Left ventricle myocardium inferior (tissue), 1 donor: ENCODE results near the gene CHIT1. TPM values are rescaled to one million over a fixed set of nuclear protein-coding genes. Genes with fewer than 3 reads are reported as not detected.
A peak's percentile ranks its signal among the peaks of the same experiment; 100 is the strongest.

Source experiments
- DNase-seq: peaks from one replicate; pipeline ENCODE4 v3.0.0-alpha.2; 2020
- H3K27ac ChIP-seq: fragments of 200-600 bp; replicated peaks from 2 replicates; pipeline ENCODE4 v1.8.0; 2021
- H3K27me3 ChIP-seq: fragments of 200-600 bp; 2 replicates; pipeline ENCODE4 v1.8.0; 2021; ENCODE audit warnings: low read depth
- H3K36me3 ChIP-seq: fragments of 200-600 bp; 2 replicates; pipeline ENCODE4 v1.8.0; 2021
- H3K4me1 ChIP-seq: fragments of 200-600 bp; 2 replicates; pipeline ENCODE4 v1.8.0; 2021
- H3K4me3 ChIP-seq: fragments of 200-600 bp; 2 replicates; pipeline ENCODE4 v1.8.0; 2021; ENCODE audit warnings: mild to moderate bottlenecking, moderate library complexity
- H3K9me3 ChIP-seq: fragments of 200-600 bp; replicated peaks from 2 replicates; pipeline ENCODE4 v1.8.0; 2021
- intact Hi-C: fragments of 100-400 bp; cut with micrococcal nuclease; formaldehyde crosslinking; loops from one replicate; pipeline ENCODE4 v1.11.0; 2022
- total RNA-seq: library from RNA; stranded (reverse); fragmentation: NEBNext Ultra II Directional; extraction: Animal tissue kit (Norgen Biotek cat#: 25700); gene quantifications from one replicate; pipeline ENCODE4 v1.2.1, GENCODE V29; 2021
- TF ChIP-seq, protein P1 (sequence below): fragments of 200-600 bp; IDR thresholded peaks from 2 replicates; pipeline ENCODE4 v1.8.0; 2021; ENCODE audit warnings: antibody characterized with exemption, mild to moderate bottlenecking, borderline replicate concordance
- donor health status: DM: no; HTN: yes; CAD: no; lungs with severe emphysema.

CHIT1 gene
- total RNA-seq, 1 donor from 2014 or later = not detected

DNA sequence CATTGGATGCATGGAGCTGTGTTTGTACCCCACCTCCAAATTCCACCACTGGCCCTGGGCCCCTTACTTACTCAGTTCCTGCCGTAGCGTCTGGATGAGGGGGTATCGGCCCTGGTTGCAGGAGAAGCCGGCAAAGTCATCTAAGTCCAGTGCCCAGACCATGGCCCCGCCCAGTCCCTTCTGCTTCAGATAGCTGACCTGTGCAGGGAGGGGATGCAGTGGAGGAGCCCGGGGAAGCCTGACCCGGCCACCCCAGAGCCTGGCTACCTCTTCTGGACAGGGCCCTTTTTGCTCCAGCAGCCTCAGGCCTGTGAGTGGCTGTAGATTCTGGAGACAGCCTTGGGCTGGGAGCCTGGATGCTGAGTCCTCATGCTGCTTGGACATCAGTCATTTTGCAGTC, 11.8 kb downstream of the CHIT1 start:
- DNase-seq = no peak
- intact Hi-C loops = loop anchor here (2.0 kb wide), 1 partner anchor 179 kb away; no protein-coding TSS in a partner anchor
- peaks cover 5% of the 10 kb centered on the region for H3K4me1 ChIP-seq
- H3K9me3 ChIP-seq = no peaks in the 10 kb centered on the region
- H3K4me3 ChIP-seq = no peak overlapping the region
- H3K27ac ChIP-seq = no peak overlapping the region
- TF ChIP-seq, protein P1, sequence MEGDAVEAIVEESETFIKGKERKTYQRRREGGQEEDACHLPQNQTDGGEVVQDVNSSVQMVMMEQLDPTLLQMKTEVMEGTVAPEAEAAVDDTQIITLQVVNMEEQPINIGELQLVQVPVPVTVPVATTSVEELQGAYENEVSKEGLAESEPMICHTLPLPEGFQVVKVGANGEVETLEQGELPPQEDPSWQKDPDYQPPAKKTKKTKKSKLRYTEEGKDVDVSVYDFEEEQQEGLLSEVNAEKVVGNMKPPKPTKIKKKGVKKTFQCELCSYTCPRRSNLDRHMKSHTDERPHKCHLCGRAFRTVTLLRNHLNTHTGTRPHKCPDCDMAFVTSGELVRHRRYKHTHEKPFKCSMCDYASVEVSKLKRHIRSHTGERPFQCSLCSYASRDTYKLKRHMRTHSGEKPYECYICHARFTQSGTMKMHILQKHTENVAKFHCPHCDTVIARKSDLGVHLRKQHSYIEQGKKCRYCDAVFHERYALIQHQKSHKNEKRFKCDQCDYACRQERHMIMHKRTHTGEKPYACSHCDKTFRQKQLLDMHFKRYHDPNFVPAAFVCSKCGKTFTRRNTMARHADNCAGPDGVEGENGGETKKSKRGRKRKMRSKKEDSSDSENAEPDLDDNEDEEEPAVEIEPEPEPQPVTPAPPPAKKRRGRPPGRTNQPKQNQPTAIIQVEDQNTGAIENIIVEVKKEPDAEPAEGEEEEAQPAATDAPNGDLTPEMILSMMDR = no peak
- peaks cover 39% of the 10 kb centered on the region for H3K27me3 ChIP-seq
- H3K36me3 ChIP-seq = no peaks in the 10 kb centered on the region

DNA sequence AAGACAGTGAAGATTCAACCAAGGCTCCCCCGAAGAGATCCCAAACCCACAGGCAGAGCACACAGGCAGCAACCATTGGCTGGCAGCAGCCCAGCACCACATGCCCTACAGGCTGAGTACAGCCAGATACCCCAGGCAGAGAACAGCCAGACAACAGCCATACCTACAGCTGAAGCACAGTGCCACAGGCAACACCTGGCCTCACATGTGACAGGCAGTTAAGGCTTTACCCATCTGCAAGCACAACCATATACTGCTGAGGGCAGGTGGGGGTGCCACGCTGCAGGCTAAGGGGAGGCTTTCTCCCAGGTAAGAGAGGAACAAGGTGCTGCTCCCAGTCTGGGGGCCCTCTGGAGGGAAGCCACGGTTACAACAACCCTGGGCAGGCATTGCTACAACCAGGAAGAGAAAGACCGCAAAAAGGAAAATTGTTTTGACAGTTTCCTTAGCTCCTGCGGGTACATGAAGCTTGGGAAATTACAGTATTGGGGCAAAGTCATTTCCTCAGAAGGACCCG, 12.3 kb downstream of the CHIT1 start:
- TF ChIP-seq, protein P1 = no peak
- peaks cover 37% of the 10 kb centered on the region for H3K27me3 ChIP-seq

DNA sequence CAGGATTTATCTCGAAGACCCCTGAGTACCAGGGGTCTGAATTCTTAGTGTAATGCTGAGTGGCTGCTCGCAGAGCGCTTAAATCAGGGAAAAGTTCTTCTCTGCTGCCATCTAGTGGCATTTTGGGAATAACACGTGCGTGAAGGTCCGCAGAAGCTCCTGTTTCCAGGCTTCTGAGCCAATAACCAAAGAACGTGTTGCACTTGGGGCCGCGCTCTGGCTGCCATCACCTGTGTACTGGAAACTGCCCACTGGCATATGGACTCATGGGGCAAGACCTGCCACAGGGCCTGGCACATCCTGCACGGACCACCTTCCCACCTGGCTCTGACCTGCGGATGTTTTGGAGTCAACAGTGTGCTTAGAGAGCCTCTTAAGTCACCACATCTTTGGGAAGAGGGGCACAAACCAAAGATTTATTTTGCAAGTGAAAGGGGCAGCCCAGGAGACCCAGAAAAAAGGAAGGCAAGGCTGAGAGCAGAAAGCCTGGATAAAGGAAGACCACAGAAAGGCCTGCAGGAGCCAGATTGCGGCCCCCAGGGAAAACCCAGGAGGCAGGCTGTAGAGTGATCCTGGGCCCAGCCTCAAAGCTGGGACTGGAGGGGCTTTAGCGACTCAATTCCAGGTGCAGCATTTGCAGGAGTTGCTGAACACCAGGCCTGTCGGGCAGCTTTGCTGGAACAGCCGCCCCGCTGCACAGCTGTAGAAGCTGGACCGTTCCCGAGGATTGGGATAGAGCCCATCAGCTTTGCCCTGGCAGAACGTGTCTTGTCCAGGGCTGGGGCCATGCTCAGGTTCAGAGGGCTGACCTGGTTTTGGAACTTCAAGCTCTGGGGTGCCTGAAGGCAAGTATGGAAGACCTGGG, 13.0 kb downstream of the CHIT1 start:
- TF ChIP-seq, protein P1 = peak; percentile 87
- Histone ChIP-seq H3K9me3 (no peaks in the 10 kb centered on the region), H3K27ac (no peak overlapping the region), H3K27me3 (peaks cover 36% of the 10 kb centered on the region), H3K36me3 (no peaks in the 10 kb centered on the region), H3K4me3 (no peak overlapping the region), H3K4me1 (peaks cover 5% of the 10 kb centered on the region)
- intact Hi-C loops = loop anchor here (2.0 kb wide), 1 partner anchor 178 kb away; no protein-coding TSS in a partner anchor
- DNase-seq = no peak

More for the DNA sequence above, 12.3 kb downstream of the CHIT1 start:
- no peak overlapping the region for H3K4me3 ChIP-seq
- H3K27ac ChIP-seq = no peak overlapping the region
- intact Hi-C loops = loop anchor here (2.0 kb wide), 1 partner anchor 178 kb away; no protein-coding TSS in a partner anchor
- H3K36me3 ChIP-seq = no peaks in the 10 kb centered on the region
- no peak for DNase-seq
- peaks cover 5% of the 10 kb centered on the region for H3K4me1 ChIP-seq
- no peaks in the 10 kb centered on the region for H3K9me3 ChIP-seq

DNA sequence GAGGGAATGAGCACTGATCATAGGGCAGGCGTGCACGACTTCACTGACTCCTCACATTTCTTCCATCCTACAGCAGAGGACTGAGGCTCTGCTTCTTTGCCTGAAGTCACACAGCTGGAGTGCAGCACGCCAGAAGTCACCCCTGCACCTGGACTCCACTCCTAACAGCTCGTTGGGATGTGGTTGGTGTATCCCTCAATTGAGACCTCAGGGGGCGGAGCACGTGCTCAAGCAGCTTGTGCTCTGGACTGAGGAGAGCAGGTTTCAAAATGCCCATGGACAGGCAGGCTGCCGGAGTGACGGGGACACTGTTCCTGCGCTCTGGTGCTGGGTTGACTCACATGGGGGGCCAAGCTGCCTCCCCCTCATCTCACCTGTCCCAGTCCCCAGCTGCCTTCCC, 13.9 kb downstream of the CHIT1 start:
- no peak overlapping the region for H3K27ac ChIP-seq
- no peaks in the 10 kb centered on the region for H3K36me3 ChIP-seq
- TF ChIP-seq, protein P1 = no peak
- intact Hi-C loops = loop anchor here (2.0 kb wide), 1 partner anchor 97 kb away; no protein-coding TSS in a partner anchor
- peaks cover 5% of the 10 kb centered on the region for H3K4me1 ChIP-seq
- H3K27me3 ChIP-seq = peaks cover 36% of the 10 kb centered on the region
- no peaks in the 10 kb centered on the region for H3K9me3 ChIP-seq
- no peak for DNase-seq
- no peak overlapping the region for H3K4me3 ChIP-seq

DNA sequence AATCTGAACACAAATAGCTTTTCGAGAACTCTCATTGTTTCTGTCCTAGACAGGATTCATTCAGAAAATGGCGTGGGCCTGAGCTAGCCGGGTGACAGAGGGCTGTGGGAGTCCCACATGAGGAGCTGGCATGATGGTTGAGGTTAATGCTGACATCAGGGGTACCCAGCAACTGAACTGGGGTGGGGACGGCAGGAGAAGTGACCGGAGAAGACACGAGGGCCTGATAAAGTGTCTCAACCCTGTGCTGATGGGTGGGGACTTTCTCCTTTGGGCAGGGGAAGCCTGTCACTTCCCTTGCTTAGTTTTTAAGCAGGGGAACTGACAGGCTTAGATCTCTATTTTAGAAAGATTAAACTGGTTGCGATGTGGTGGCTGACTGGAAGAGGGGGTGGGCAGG, 14.6 kb downstream of the CHIT1 start:
- TF ChIP-seq, protein P1 = no peak
- peaks cover 5% of the 10 kb centered on the region for H3K4me1 ChIP-seq
- H3K36me3 ChIP-seq = no peaks in the 10 kb centered on the region
- H3K27me3 ChIP-seq = peaks cover 35% of the 10 kb centered on the region
- H3K4me3 ChIP-seq = no peak overlapping the region
- no peak for DNase-seq
- H3K9me3 ChIP-seq = no peaks in the 10 kb centered on the region
- no peak overlapping the region for H3K27ac ChIP-seq
- intact Hi-C loops = loop anchor here (2.0 kb wide), 1 partner anchor 96 kb away; no protein-coding TSS in a partner anchor
